ENCODE measurements around the gene RNF4.
A peak's percentile ranks its signal among the peaks of the same experiment; 100 is the strongest.
"Not testable (repeated sequence)": the region's sequence is repeated elsewhere in the genome, so short reads cannot be mapped to it uniquely, and the experiment has no call there.

The RNF4 gene

GRCh38 chr4:2459589-2460349 lies 9.1 kb upstream of the RNF4 start:
- DNase-seq = no peak

- no peak for DNase-seq
These were observed 7.5 kb upstream of the RNF4 start for GRCh38 chr4:2461246-2461960.

GRCh38 chr4:2462218-2462991 lies 6.5 kb upstream of the RNF4 start:
- DNase-seq = no peak

GRCh38 chr4:2462992-2463762 lies 5.7 kb upstream of the RNF4 start:
- no peak for DNase-seq

- no peak for DNase-seq
These were observed 3.9 kb upstream of the RNF4 start for GRCh38 chr4:2465032-2465431.

- DNase-seq = not testable (repeated sequence)
These were observed 3.4 kb upstream of the RNF4 start for GRCh38 chr4:2465544-2465943.

GRCh38 chr4:2469192-2469984 lies 482 bp downstream of the RNF4 start:
- no peak for DNase-seq

- no peak for DNase-seq
These were observed 1.9 kb downstream of the RNF4 start for GRCh38 chr4:2470791-2471190.

GRCh38 chr4:2472187-2472586 lies 3.3 kb downstream of the RNF4 start:
- DNase-seq = no peak

GRCh38 chr4:2478229-2478628 lies 9.3 kb downstream of the RNF4 start:
- no peak for DNase-seq

- DNase-seq = no peak
These were observed 11.7 kb downstream of the RNF4 start for GRCh38 chr4:2480649-2481048.

- DNase-seq = no peak
These were observed 13.3 kb downstream of the RNF4 start for GRCh38 chr4:2482192-2482591.

GRCh38 chr4:2482693-2483092 lies 13.8 kb downstream of the RNF4 start:
- peak in 1 of 2 experiments; percentile 17 for DNase-seq

- no peak for DNase-seq
These were observed 14.3 kb downstream of the RNF4 start for GRCh38 chr4:2483237-2483636.

GRCh38 chr4:2484185-2484584 lies 15.3 kb downstream of the RNF4 start:
- DNase-seq = no peak

GRCh38 chr4:2484993-2485392 lies 16.1 kb downstream of the RNF4 start:
- no peak for DNase-seq

- DNase-seq = no peak
These were observed 17.1 kb downstream of the RNF4 start for GRCh38 chr4:2485956-2486355.

GRCh38 chr4:2486981-2487380 lies 18.1 kb downstream of the RNF4 start:
- no peak for DNase-seq

GRCh38 chr4:2487632-2488031 lies 18.7 kb downstream of the RNF4 start:
- no peak for DNase-seq

GRCh38 chr4:2489081-2489805 lies 20.3 kb downstream of the RNF4 start:
- DNase-seq = no peak

- DNase-seq = no peak
These were observed 21.1 kb downstream of the RNF4 start for GRCh38 chr4:2489841-2490552.
